Body of pancreas (tissue), 4 donors: Measurements from ENCODE around the gene PRR9. TPM values are rescaled to one million over a fixed set of nuclear protein-coding genes. Genes with fewer than 3 reads are reported as not detected.
"Not testable (repeated sequence)": the region's sequence is repeated elsewhere in the genome, so short reads cannot be mapped to it uniquely, and the experiment has no call there.

Experiments used
- ATAC-seq: fragments of 150-250 bp; one replicate; pipeline ENCODE4 v1.9.1; 2016
- DNase-seq, 4 donors: peaks; one replicate each; pipeline ENCODE4 v3.0.0-alpha.2; 2019
- H3K27ac ChIP-seq, 4 donors: fragments of 200-600 bp; sonication (generic); 1 replicate in 3 of 4; 2 replicates in 1 of 4; pipeline versions ENCODE4 v1.5.1 to v1.6.1; 2016 to 2019; ENCODE audit warnings: mild to moderate bottlenecking in 1 of 4, mixed read lengths in 1 of 4, moderate library complexity in 1 of 4
- H3K27me3 ChIP-seq, 2 donors: fragments of 200-600 bp; sonication (generic); one replicate each; pipeline ENCODE4 v1.6.0; 2016; ENCODE audit warnings: mild to moderate bottlenecking in 1 of 2
- H3K36me3 ChIP-seq, 2 donors: fragments of 200-600 bp; sonication (generic); replicated peaks in 1 of 2; 2 replicates each; pipeline ENCODE4 v1.5.1; 2016; ENCODE audit warnings: low read depth in 2 of 2; ENCODE audit not compliant: insufficient read depth in 1 of 2
- H3K4me1 ChIP-seq: fragments of 200-600 bp; sonication (generic); one replicate; pipeline ENCODE4 v1.6.0; 2016
- H3K4me3 ChIP-seq, 2 donors: fragments of 200-600 bp; sonication (generic); 1 replicate in 1 of 2; 2 replicates in 1 of 2; pipeline ENCODE4 v1.5.1; 2016 to 2019
- H3K9me3 ChIP-seq, 3 donors: fragments of 200-600 bp; sonication (generic); 1 replicate in 2 of 3; 2 replicates in 1 of 3; pipeline ENCODE4 v1.5.1; 2016
- CTCF ChIP-seq, 7 experiments: fragments of 450-650 bp in 4 of 7; fragments of 200-600 bp in 3 of 7; sonication (generic) in 3 of 7; IDR thresholded peaks; one replicate each; pipeline ENCODE4 v1.5.1; 2016 to 2019; ENCODE audit warnings: antibody characterized with exemption in 7 of 7
- POLR2A ChIP-seq, 3 donors: fragments of 450-650 bp; IDR thresholded peaks; one replicate each; pipeline ENCODE4 v1.6.1; 2016; ENCODE audit warnings: antibody characterized with exemption in 3 of 3, mild to moderate bottlenecking in 2 of 3
- WGBS, 2 donors: methylation state at CpG; one replicate each; pipeline ENCODE4 v1.1.5; 2017; 5-methylcytosine and 5-hydroxymethylcytosine counted together
- intact Hi-C: fragments of 100-400 bp; cut with DNase I; formaldehyde crosslinking; loops from one replicate; pipeline ENCODE4 v1.15.1; 2023
- total RNA-seq, 2 donors: library from RNA; depleted of rRNA; stranded (reverse); fragments of >200 nt; gene quantifications; one replicate each; pipeline ENCODE4 v1.1.0, GENCODE V29; 2016

Gene PRR9
- total RNA-seq, 2 donors from 2014 or later: not detected

GRCh38 chr1:153228491-153228890, 11.1 kb downstream of the PRR9 start:
- intact Hi-C loops: no loop called here
- DNase-seq (no peak), ATAC-seq (no peak)
- Histone ChIP-seq H3K4me3 (no peak overlapping the region), H3K4me1 (no peaks in the 10 kb centered on the region), H3K27me3 (no peaks in the 10 kb centered on the region), H3K27ac (no peak overlapping the region), H3K9me3 (no peaks in the 10 kb centered on the region), H3K36me3 (no peaks in the 10 kb centered on the region)
- 58 to 67% methylated on average over 1 of the region's 1 CpG for WGBS, 2 donors
- TF ChIP-seq POLR2A (IDR thresholded peaks at IDR 0.05): no peak
- no peak for TF ChIP-seq CTCF (IDR thresholded peaks at IDR 0.05)

GRCh38 chr1:153229076-153229829, 11.9 kb downstream of the PRR9 start:
- ATAC-seq, intact Hi-C loops, H3K4me1 ChIP-seq, H3K27ac ChIP-seq, H3K4me3 ChIP-seq, H3K36me3 ChIP-seq, H3K9me3 ChIP-seq, H3K27me3 ChIP-seq: not testable (repeated sequence)
- DNase-seq: peak in 2 of 4 donors; percentile 19 to 31
- WGBS, 2 donors: 32 to 41% methylated on average over 12 of the region's 12 CpGs
- TF ChIP-seq CTCF (IDR thresholded peaks at IDR 0.05): peak in 6 of 7 experiments; percentile 9 to 44 (median 26)

DNA sequence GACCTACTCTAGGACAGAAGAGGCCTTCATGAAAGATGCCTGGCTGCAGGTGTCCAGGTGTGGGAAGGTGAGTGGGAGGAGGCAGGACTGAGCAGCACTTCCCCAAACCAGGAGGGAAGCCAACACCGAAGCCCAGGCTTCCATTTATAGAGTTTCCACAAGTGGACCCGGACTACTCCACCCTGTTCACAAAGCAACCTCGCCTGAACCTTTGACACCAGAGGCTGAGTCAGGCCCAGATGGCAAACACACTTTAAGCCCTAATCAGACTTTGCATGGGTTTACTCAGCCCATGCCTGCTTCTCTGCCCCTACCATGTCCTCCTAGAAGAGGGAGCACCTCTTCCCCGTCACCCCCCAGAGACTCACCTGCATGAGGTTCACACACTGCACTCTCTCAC, 14.0 kb downstream of the PRR9 start:
- H3K4me1 ChIP-seq: no peaks in the 10 kb centered on the region
- TF ChIP-seq CTCF (IDR thresholded peaks at IDR 0.05) (no peak), POLR2A (IDR thresholded peaks at IDR 0.05) (no peak)
- no peaks in the 10 kb centered on the region for H3K27me3 ChIP-seq
- no peak overlapping the region for H3K27ac ChIP-seq
- no peaks in the 10 kb centered on the region for H3K9me3 ChIP-seq
- WGBS, 2 donors: 80 to 94% methylated on average over 2 to 4 of the region's 4 CpGs
- intact Hi-C loops: no loop called here
- no peak overlapping the region for H3K4me3 ChIP-seq
- ATAC-seq (no peak), DNase-seq (no peak)
- no peaks in the 10 kb centered on the region for H3K36me3 ChIP-seq

DNA sequence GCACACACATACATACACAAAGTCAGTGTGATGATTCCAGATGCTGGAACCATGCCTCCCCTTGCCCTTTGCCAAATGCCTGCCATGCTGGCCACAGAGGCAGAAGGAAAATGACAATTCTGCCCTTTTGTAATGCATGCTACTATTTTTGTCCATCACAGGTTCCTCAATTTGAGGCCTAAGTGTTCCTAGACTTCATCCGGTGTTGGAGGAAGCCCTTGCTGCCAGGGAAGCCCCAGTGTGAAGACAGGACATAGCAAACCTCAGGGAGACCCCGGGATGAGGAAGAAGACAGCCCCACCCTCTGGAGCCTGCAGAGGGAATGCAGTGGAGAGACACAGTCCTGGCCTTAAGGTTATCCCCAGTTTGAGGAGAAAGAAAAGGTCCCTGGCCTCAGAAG, 14.4 kb downstream of the PRR9 start:
- DNase-seq (peak in 1 of 4 donors; percentile 25), ATAC-seq (no peak)
- H3K4me1 ChIP-seq: no peaks in the 10 kb centered on the region
- H3K27ac ChIP-seq: no peak overlapping the region
- WGBS, 2 donors: 46 to 65% methylated on average over 2 of the region's 2 CpGs
- H3K36me3 ChIP-seq: no peaks in the 10 kb centered on the region
- no peaks in the 10 kb centered on the region for H3K27me3 ChIP-seq
- H3K4me3 ChIP-seq: no peak overlapping the region
- no peaks in the 10 kb centered on the region for H3K9me3 ChIP-seq
- intact Hi-C loops: no loop called here
- TF ChIP-seq CTCF (IDR thresholded peaks at IDR 0.05) (no peak), POLR2A (IDR thresholded peaks at IDR 0.05) (no peak)

- no peak for ATAC-seq
- WGBS, 2 donors: 43 to 47% methylated on average over 3 of the region's 3 CpGs
Observed at GRCh38 chr1:153232553-153232952, 15.2 kb downstream of the PRR9 start.

More at GRCh38 chr1:153232553-153232952, 15.2 kb downstream of the PRR9 start:
- no peaks in the 10 kb centered on the region for H3K27me3 ChIP-seq
- intact Hi-C loops: no loop called here
- H3K9me3 ChIP-seq: no peaks in the 10 kb centered on the region
- no peak overlapping the region for H3K4me3 ChIP-seq
- no peak overlapping the region for H3K27ac ChIP-seq
- no peak for TF ChIP-seq POLR2A (IDR thresholded peaks at IDR 0.05)
- no peaks in the 10 kb centered on the region for H3K4me1 ChIP-seq
- H3K36me3 ChIP-seq: no peaks in the 10 kb centered on the region
- DNase-seq: no peak
